Loucy (cell line): ENCODE data around the gene ABCF1.

Source experiments
- H2AFZ ChIP-seq: fragments of 200-600 bp; sonication (generic); 2 replicates; pipeline ENCODE4 v1.6.0; 2016; ENCODE audit warnings: antibody characterized with exemption, mild to moderate bottlenecking, low read length, moderate library complexity
- H3F3A ChIP-seq: fragments of 200-600 bp; 2 replicates; pipeline ENCODE4 v1.6.0; 2016; ENCODE audit warnings: antibody characterized with exemption, low read depth, mild to moderate bottlenecking
- H3K27me3 ChIP-seq: fragments of 200-600 bp; sonication (generic); 2 replicates; pipeline ENCODE4 v1.6.1; 2014; ENCODE audit warnings: low read length, mild to moderate bottlenecking; ENCODE audit not compliant: insufficient read depth, poor library complexity, severe bottlenecking
- H3K36me3 ChIP-seq: fragments of 200-600 bp; sonication (generic); 2 replicates; pipeline ENCODE4 v1.6.1; 2016; ENCODE audit warnings: low read length; ENCODE audit not compliant: insufficient read depth
- H3K4me1 ChIP-seq: fragments of 200-600 bp; sonication (generic); 2 replicates; pipeline ENCODE4 v1.5.1; 2014; ENCODE audit warnings: low read length, mild to moderate bottlenecking; ENCODE audit not compliant: insufficient read depth, poor library complexity, severe bottlenecking
- H3K4me2 ChIP-seq: fragments of 200-600 bp; sonication (generic); 2 replicates; pipeline ENCODE4 v1.6.0; 2014; ENCODE audit warnings: antibody characterized with exemption, low read length, low read depth, mild to moderate bottlenecking; ENCODE audit not compliant: poor library complexity, severe bottlenecking
- H3K4me3 ChIP-seq: fragments of 200-600 bp; sonication (generic); 2 replicates; pipeline ENCODE4 v1.5.1; 2014; ENCODE audit warnings: low read length, mild to moderate bottlenecking, mixed read lengths; ENCODE audit not compliant: poor library complexity, severe bottlenecking
- H3K79me2 ChIP-seq: fragments of 200-600 bp; sonication (generic); 2 replicates; pipeline ENCODE4 v1.6.1; 2014; ENCODE audit warnings: low read length; ENCODE audit not compliant: insufficient read depth
- H3K9ac ChIP-seq: fragments of 200-600 bp; sonication (generic); 2 replicates; pipeline ENCODE4 v1.6.0; 2014; ENCODE audit warnings: mild to moderate bottlenecking, low read depth, low read length, moderate library complexity; ENCODE audit not compliant: poor library complexity, severe bottlenecking
- H3K9me2 ChIP-seq: fragments of 200-600 bp; sonication (generic); replicated peaks from 2 replicates; pipeline ENCODE4 v1.6.1; 2016; ENCODE audit warnings: low read depth, low read length, mixed read lengths
- H3K9me3 ChIP-seq: fragments of 200-600 bp; sonication (generic); 2 replicates; pipeline ENCODE4 v1.6.1; 2014; ENCODE audit warnings: mild to moderate bottlenecking, antibody characterized with exemption, low read length, low read depth; ENCODE audit not compliant: insufficient read depth
- H4K20me1 ChIP-seq: fragments of 200-600 bp; sonication (generic); 2 replicates; pipeline ENCODE4 v1.6.0; 2014; ENCODE audit warnings: antibody characterized with exemption, low read length, mild to moderate bottlenecking; ENCODE audit not compliant: insufficient read depth, poor library complexity, severe bottlenecking
- EZH2phosphoT487 ChIP-seq: fragments of 200-600 bp; IDR thresholded peaks from 2 replicates; pipeline ENCODE4 v1.6.1; 2018; ENCODE audit warnings: antibody characterized with exemption, mild to moderate bottlenecking, moderate library complexity, borderline replicate concordance
- TF ChIP-seq, protein P1 (sequence below): fragments of 200-600 bp; sonication (generic); conservative IDR thresholded peaks from 2 replicates; pipeline ENCODE4 v1.5.1; 2014; ENCODE audit warnings: mild to moderate bottlenecking, antibody characterized with exemption, low read length

The ABCF1 gene

DNA sequence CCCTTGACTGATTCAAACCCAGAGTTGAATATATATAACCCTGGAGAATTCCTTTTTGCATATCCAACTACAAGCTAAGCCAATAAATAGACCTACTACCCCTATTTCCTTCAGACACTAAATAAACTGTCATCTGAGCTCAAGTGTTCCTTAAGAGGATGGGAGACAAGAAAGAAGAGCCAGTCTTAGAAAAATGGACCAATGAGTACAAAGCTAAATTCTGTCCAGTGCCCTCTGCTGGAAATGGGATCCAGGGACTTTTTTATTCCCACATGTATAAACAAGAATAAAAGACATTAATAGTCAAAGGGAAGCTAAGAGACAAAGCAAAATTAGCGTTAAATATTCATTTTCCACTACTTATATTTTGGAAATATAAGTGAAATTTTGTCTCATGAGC is 41.0 kb downstream of the ABCF1 start:
- H3K4me2 ChIP-seq, result no peak overlapping the region
- peaks cover 15% of the 10 kb centered on the region; the same call in 1 of the 2 replicates for H3F3A ChIP-seq
- peaks cover 54% of the 10 kb centered on the region for H3K79me2 ChIP-seq

DNA sequence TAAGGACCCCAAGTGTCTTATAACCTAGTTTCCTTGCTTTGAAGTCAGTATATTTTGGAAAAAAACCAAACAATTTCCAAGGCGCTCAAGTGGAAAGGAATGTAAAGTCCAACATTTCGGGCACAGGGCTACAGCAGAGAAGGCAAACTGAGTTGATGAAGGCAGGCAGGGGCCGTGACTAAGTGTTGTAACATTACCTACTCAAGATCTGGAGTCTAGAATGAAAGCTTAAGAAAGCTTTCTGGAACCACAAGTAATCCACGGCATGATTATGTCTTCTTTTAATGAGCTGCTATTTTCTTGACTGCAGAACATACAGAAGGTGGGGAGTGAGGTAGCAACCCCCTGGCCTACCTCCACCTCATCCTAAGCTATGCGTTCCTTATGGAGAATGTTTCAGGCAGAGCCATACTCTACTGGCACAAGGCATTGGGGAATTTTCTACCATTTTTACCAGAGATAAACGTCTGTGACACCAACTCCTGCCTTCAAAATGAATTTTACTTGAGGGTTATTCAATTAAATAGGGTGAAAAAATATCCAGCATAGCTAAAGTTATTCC is 41.5 kb downstream of the ABCF1 start:
- Histone ChIP-seq H3K27me3 (peaks cover 19% of the 10 kb centered on the region), H3K9me3 (no peaks in the 10 kb centered on the region), H3K4me2 (peak overlapping the region; percentile 83), H2AFZ (no peak overlapping the region), H3K4me3 (no peak overlapping the region), H3F3A (peaks cover 12% of the 10 kb centered on the region; the same call in 1 of the 2 replicates), H3K79me2 (peaks cover 56% of the 10 kb centered on the region), H4K20me1 (peaks cover 58% of the 10 kb centered on the region), H3K9ac (no peak overlapping the region), H3K9me2 (no peaks in the 10 kb centered on the region), H3K36me3 (peaks cover 18% of the 10 kb centered on the region), H3K4me1 (peaks cover 21% of the 10 kb centered on the region)
- no peak for TF ChIP-seq EZH2phosphoT487
- TF ChIP-seq, protein P1, sequence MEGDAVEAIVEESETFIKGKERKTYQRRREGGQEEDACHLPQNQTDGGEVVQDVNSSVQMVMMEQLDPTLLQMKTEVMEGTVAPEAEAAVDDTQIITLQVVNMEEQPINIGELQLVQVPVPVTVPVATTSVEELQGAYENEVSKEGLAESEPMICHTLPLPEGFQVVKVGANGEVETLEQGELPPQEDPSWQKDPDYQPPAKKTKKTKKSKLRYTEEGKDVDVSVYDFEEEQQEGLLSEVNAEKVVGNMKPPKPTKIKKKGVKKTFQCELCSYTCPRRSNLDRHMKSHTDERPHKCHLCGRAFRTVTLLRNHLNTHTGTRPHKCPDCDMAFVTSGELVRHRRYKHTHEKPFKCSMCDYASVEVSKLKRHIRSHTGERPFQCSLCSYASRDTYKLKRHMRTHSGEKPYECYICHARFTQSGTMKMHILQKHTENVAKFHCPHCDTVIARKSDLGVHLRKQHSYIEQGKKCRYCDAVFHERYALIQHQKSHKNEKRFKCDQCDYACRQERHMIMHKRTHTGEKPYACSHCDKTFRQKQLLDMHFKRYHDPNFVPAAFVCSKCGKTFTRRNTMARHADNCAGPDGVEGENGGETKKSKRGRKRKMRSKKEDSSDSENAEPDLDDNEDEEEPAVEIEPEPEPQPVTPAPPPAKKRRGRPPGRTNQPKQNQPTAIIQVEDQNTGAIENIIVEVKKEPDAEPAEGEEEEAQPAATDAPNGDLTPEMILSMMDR, result no peak

More for the DNA sequence above, 41.0 kb downstream of the ABCF1 start:
- Histone ChIP-seq H2AFZ (no peak overlapping the region), H3K4me1 (peaks cover 21% of the 10 kb centered on the region), H3K4me3 (no peak overlapping the region), H3K9me3 (no peaks in the 10 kb centered on the region), H3K36me3 (peaks cover 18% of the 10 kb centered on the region), H3K9me2 (no peaks in the 10 kb centered on the region), H3K27me3 (peaks cover 19% of the 10 kb centered on the region), H3K9ac (no peak overlapping the region), H4K20me1 (peaks cover 61% of the 10 kb centered on the region)
- TF ChIP-seq, protein P1, result peak; percentile 52
- TF ChIP-seq EZH2phosphoT487, result no peak

DNA sequence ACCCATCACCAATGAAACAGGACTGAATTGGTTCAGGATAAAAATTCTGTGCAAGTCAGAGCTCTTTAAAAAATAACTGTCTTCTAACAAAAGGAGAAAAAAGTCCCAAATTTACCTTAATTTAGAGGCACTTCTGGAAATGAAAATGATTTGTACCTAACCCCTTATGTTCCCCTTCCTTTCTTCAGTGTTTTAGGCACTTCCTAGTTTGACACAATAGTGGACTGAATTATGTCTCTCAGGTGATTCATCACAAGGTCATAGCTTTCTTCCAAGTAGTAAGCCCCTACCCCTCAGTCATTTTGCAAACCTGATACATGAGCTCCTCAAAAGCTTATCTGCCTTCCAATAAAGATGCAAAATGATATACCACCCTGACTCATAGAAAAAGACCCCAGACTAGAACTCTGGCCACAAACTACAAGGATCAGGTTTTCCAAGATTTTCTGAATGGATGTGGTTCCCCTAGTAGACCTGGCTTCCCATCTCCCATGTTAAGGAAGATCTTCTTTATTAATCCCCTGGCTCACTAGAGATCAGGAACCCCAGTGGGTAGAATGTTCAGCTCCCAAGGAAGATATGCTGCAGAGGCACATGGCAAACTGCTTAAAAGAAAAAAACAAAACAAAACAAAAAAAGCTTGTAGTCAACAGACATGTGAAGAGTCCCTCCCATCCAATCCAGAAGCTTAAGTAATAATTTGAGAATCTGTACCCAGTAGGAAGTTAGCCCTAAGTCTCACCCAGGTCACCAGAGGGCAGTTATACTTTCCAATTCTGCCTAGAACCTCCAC is 42.2 kb downstream of the ABCF1 start:
- Histone ChIP-seq H3K36me3 (peaks cover 18% of the 10 kb centered on the region), H4K20me1 (peaks cover 58% of the 10 kb centered on the region), H2AFZ (no peak overlapping the region), H3K9me3 (no peaks in the 10 kb centered on the region), H3K4me2 (peak overlapping the region; percentile 83), H3K4me3 (peak overlapping the region; percentile 83), H3K79me2 (peaks cover 62% of the 10 kb centered on the region), H3K9me2 (no peaks in the 10 kb centered on the region), H3K9ac (peak overlapping the region; percentile 98), H3K27me3 (peaks cover 19% of the 10 kb centered on the region), H3K4me1 (peaks cover 26% of the 10 kb centered on the region), H3F3A (peaks cover 12% of the 10 kb centered on the region; the same call in 1 of the 2 replicates)
- no peak for TF ChIP-seq EZH2phosphoT487
- TF ChIP-seq, protein P1, result no peak
